Inflammatory macrophage treated with lipopolysaccharide for 4 hours (primary cell): ENCODE results near the gene ONECUT3.

Experiments
- DNase-seq: peaks from one replicate; pipeline ENCODE4 v3.0.0-alpha.2; 2020

Gene ONECUT3

DNA sequence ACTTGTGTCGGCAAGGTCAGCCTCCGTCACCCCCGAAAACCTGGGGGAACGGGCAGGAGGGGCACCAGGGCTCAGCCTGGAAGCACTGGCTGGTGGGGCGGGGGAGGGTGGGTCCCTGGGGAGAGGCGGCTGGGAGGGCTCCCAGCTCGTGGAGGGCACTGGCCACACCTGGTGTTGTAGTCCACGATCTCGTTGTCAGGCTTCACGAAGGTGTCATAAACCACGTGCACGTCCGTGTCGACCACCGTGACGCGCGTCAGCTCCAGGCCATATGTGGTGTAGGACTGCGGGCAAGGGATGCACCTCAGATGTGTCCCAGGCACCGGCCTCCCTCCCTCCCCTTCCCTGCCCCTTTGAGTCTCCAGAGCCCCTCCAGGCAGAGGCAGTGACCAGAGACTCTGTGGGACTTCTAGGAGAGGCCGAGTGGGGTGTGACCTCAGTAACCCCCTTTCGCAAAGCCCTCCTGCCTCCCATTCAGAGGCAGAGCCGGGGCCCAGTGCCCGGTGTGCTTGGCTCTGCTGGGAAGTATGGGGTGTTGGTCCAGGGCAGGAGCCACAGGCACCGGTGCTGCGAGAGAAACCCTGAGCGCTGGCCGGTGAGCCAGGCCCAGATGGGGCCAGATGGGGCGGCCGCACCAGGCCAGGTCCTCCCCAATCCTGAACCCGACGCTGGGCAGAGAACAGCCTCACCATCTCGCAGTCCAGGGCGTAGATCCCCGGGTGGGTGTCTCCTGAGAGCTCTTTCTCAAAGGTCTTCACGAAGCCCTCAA is 63.4 kb downstream of the ONECUT3 start:
- no peak for DNase-seq

DNA sequence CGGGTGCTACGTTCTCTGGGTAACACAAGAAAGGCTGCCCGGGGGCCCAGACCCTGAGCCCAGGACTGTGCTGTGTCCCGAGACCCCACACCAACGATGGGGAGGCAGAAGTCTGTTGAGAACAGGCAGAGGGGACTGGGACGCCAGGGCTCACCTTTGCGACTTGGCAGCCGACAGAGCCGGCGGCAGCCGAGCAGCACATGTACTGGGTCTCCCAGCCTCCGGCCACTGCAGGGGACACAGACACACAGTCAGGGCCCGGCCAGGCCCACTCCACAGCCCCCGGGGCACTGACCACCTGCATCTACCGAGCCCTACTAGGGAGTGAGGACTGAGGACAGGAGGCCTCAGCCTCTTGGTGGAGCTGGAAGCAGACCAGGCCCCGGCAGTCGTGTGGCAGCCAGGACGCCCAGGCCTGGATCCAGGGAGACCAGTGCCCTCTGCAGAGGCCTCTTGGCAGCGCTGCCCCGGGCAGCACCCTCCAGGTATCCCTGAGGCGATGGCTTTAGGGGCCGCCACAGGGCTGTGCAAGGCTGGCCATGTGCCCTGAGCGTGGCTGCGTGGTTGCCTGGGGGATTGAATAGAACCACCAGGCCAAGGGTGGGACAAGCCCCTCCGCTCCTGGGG is 64.4 kb downstream of the ONECUT3 start:
- no peak for DNase-seq

DNA sequence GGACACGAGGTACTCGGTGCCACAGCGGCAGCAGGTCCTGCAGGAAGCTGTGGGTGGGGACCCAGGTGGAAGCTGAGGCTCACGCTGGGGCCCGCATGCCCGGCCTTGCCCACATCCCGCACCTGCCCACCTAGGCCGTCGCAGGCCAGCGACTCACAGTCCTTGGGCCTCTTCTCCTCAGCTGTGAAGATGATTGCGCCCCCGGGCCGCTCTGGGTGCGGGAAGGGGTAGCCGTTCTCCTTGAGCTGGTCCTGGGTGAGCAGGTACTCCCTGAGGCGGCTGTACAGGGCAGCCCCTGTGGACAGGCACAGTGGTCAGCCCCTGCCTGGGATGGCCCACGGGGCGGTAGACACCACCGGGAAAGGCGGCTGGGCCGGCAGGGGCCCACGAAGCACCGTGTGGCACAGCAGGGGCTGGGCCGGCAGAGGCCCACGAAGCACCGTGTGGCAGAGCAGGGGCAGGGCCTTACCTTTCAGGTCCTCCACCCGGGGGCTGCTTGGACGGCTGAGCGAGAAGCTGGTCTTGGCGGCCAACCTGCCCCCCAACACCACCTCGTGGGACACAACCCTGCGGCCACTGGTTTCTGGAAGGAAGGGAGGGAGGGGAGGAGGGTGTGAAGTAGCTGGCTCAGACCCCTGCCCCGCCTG is 65.4 kb downstream of the ONECUT3 start:
- DNase-seq: no peak

DNA sequence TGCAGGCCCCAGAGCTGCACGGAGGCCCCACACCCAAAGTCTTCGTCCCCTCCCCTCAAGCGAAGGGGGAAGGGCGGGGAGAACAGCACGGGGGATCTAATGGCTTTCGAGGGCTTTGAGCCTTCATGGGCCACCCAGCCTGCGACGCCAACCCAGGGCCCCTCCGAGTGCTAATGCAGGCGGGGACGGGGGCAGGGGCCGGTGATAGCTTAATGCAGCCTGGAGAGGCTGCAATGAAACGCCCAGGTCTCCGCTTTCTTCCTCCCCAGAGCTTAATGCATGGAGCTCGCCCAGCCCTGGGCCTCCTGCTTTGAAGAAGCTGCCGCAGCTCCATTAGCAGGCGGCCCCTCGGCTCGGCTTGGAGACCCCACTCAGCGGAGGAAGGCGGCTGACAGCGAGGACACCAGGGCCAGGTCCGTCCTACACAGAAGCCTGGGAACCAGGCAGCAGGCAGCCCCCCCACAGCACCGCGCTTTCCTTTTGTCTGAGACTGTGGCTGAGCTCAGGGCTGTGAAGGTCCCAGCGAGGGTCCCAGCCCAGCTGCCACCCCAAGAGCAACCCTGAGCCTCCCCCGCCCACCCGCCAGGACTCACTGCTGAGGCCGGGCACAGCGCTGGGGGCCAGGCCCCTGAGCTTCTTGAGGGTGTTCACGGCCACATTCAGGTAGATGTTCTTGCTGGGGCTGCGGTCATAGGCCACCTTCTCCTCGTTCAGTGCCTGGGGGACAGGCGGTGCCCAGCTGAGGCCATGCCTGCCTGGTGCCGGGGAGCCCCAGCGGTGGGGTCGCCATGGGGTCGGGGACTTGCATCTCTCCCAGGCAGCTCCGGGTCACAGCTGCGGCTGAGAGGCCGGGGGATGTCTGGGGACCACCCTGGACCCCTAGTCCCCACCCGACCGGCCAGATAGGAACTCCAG is 66.3 kb downstream of the ONECUT3 start:
- no peak for DNase-seq

DNA sequence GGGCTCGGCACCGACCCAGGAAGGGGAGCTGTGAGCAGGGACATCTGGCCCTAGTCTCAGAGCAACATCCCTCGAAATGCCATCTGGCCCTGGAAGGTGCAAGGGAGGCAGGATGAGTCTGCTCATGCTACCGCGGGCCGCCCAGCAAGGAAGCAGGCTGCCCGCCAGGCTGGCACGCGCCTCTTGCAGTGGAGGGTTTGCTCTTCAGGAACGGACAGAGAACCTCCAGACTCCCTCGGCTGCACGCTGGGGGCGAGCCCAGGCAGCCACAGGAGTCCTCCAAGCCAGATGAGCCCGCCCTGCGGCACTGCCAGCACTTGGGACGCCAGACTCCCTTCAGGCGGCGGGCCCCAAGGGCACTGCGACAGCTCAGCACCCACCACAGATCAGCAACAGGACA is 68.9 kb downstream of the ONECUT3 start:
- no peak for DNase-seq

DNA sequence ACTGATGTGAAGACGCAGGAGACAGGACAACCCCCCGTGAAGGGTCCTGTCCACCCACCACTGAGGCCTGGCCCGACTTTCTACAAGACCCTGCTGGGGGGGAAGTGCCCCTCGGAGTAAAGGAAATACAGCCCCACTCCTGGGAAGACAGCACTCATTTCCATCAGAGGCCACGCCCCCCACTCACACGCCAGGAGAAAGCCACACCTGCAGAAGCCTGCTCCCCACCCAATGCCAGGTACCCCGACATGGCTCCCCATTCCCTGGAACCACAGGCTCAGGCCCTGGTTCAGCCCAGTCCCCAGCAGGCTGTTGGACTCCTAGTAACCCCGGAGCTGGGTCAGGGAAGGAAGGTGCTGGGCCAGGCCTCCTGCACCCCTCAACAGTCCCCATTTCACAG is 69.7 kb downstream of the ONECUT3 start:
- DNase-seq: no peak

DNA sequence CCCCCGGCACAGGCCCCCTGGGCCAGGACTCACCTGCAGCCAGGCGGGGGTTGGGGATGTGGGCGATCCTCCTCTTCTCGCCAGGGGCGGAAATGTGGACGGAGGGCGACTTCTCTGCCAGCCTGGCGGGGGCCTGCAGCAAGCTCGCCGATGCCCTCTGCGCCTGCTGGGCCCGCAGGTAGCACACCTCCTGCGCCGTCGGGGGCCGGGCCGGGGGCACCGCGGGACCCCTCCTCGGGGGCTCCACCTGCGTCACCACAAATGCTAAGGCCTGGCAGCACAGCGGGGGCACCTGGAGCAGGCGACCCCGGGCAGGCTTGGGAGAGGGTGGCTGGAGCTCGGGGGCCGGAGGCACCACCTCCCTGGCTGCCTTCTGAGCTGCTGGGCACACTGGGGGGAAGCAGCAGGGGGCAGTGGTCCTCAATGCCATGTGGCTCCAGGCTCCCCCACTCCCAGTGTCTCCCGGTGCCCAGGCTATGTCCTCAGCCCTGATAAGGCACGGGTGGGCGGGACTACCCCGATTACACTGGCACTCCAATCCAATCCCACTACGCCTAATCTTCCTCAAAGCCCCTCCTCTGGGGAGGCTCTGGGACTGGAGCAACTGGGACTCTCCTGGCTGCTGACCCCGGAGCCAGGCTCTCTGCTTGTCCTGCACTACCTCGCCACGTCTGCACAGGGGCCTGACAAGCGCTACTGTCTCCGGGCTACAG is 70.4 kb downstream of the ONECUT3 start:
- no peak for DNase-seq

DNA sequence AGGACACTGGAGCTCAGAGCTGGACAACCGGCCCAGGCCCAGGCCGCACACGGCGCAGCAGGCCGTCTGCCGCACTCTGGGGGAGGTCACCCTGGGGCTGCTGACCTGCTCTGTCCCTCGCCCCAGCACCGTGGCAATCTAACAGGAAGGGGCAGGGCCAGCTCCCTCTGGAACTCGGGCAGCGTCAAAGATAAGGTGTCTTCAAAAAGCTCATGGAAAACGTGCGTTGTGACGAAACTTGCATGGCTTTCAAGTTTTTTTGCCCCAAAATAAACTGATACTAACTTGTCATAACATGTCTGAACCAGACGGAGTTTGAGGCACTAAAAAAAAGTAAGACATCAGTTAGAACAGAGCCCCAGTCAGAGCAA is 70.9 kb downstream of the ONECUT3 start:
- no peak for DNase-seq

DNA sequence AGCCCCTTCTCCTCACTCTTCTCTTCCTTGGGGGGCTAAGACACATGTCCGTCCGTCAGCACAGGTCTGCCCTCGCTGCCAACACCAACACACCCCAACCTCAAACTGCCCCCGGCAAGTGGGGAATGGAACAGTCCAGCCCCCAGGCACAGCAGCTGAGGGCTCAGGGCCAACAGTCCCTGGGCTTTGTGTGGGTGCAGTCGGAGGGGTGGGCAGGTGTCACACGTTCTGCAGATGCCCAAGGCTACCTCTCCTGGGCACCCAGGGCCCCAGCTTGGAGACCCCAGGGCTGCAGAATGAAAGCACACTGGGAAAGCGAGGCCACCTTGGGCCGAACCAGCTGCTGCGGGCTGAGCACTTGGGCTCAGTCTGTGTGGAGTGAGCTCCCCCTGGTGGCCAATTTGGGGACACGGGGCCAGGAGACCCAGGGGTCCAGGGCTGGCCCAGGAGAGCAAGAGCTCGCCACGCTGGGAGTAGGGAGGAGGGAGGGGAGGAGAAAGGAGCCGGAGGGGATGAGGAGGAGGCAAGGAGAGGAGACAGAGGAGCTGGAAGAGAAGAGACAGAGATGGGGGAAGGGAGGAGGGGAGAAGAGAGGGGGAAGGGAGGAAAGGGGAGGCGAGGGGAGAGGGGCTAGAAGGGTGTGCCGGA is 72.7 kb downstream of the ONECUT3 start:
- DNase-seq: peak; percentile 56

DNA sequence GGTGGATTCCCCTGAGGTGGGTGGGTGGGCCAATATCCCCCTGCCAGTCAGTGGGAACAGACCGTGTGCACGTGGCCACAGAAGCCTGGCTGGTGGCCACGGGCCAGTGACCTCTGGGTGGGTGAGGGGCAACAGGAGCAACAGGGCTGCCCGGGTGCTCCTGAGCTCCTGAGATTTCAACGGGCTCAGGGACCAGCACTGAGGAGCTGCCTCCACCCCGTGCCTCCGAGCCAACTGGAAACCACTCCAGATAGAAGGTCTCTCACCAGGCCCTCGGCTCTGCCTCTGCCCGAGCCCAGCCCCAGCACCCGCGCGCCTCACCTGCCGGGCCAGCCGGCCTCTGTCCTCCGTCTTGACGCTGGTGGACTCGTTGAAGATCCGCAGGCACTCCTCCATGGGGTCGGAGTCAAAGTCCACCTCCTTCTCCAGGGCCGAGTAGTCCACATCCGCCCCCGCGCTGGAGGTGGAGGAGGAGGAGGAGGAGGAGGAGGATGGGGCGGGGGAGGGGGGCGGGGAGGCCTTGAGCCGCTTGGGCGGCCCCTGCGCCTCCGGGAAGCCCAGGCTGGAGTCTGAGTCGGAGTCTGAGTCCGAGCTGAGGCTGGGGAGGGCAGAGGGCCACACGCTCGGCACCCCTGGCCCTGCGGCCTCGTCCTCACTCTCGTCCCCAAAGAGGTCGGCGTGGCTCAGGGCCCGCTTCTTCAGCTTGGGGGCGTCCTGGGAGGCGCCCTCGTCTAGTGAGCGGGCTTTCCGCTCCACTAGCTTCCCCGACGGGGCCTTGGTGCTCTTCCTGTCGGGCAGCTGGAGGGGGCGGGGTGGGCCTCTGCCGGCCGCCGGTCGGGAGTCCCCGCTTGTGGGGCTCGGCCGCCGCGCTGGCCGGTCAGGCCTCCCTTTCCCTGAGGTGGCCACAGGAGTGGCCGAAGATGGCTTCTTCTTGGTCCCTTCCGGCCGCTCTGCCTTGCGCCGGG is 73.5 kb downstream of the ONECUT3 start:
- no peak for DNase-seq

DNA sequence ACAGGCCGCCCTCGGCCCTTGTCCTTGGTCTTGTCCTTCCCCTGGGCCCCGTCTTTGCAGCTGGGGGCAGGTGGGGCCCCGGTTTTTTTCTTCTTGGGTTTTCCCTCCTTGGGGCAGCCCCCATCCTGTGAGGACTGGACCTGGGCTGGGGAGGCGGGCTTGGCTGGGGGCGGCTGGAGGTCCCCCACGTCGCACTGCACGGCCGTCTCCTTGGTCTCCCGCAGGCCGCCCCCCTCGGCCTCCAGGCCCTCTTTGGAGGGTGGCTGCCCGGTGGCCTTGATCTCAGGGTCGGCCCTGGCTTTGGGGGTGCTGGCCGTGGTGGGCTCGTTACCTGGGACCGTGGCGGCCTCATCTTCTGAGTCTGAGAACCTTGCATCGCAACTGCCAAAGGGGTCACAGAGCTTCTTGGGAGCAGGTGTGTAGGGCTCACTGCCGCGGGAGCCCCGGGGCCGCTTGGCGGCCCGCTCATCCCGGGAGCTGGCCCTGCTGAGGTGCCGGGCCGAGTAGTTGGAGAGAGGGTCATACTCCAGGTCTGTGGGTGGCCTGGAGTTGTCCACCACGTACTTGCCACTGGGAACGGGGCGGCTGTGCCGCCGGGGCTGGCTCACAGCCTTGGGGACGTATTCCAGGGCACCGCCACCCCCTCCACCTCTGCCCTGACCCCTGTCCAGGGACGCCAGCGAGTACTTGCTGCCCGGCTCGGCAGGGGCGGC is 74.4 kb downstream of the ONECUT3 start:
- no peak for DNase-seq

DNA sequence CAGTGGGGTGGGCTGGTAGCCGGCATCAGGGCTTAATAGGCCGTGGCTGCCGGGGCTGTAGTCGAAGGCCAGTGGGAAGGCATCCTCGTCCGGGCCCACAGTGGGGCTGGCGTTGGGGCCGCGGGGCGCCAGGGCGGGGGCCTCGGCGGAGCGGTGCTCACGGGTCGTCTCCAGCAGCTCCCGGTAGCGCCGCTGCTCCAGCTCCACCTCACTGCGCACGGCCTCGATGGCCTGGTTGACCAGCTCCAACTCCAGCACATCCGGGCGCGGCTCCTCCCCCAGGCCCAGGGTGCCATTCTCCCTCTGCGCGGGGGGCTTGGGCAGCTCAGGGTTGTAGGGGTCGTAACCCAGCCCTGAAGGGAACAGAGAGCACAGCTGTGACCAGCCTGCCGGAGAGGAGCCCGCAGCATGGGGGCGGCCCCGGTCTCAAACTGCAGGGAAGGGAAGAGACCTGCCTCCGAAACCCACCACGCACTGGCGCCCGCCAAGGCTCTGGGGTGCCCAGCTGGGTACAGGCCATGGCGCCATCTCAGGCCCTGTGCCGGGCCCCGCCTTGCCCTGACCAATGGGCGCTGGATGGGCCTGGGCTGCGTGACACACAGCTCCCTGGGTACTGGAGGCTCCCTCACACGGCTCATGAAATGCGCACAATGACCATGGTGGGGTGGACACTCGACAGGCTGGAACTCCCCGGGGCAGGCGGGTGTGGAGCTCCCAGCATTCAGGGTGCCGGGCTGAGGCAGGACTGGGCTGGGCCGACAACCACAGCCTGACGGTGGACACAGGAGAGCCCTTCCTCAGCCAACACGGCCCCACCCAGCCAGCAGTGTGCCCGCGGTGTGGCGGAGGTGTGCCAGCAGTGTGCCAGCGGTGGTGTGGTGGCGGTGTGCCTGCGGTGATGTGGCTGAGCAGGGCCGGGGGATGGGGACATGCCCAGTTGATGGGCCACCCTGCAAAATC is 75.3 kb downstream of the ONECUT3 start:
- DNase-seq: no peak

DNA sequence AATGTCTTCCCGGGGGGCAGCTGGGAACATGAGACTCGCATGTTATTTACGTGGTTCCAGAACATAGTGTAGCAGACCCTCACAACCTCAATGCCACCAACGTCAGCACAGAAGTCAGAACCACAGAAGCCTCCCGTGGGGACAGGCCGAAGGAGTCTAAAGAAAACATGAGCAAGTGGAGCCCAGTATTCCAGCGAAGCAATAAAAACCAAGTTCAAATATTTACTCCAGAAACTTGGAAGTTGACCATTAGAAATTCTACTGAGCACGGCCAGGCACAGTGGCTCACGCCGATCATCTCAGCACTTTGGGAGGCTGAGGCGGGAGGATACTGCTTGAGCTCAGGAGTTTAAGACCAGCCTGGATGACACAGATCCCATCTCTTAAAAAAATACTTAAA is 76.7 kb downstream of the ONECUT3 start:
- no peak for DNase-seq

DNA sequence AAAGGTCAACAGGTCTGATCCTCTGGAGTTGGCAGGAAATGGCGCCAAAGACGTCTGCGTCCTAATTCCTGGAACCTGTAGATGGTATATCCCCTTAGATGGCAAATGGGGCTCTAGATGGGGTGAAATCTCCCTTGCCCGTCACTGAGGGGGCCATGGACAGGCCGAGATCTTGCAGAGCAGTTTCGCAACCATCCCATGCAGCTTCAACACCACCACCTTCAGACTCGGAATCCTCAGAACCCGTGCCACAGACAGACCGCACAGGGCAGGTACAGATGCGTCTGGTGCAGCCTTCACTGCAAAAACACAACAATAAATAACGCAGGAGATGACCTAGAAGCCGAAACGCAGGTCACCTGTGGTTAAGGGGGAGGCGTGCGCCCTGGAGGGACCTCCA is 77.3 kb downstream of the ONECUT3 start:
- DNase-seq: no peak
